HFFc6 (cell line): ENCODE measurements around the gene MOB1A. TPM values are rescaled to one million over a fixed set of nuclear protein-coding genes. Genes with fewer than 3 reads are reported as not detected.

Source experiments
- DNase-seq: peaks from one replicate; pipeline ENCODE4 v3.0.0-alpha.2; 2018
- H3K27ac Mint-ChIP-seq: 2 replicates; pipeline ENCODE4 v1.8.0; 2020; ENCODE audit warnings: mild to moderate bottlenecking, mixed read lengths
- H3K27me3 Mint-ChIP-seq: 2 replicates; pipeline ENCODE4 v1.8.0; 2021; ENCODE audit warnings: mild to moderate bottlenecking, moderate library complexity, mixed read lengths; ENCODE audit not compliant: insufficient read depth
- H3K36me3 Mint-ChIP-seq: 2 replicates; pipeline ENCODE4 v1.8.0; 2021; ENCODE audit warnings: low read depth, mixed read lengths
- H3K4me1 Mint-ChIP-seq: 2 replicates; pipeline ENCODE4 v1.8.0; 2020; ENCODE audit warnings: low read depth, mixed read lengths
- H3K4me3 Mint-ChIP-seq: 2 replicates; pipeline ENCODE4 v1.8.0; 2020; ENCODE audit warnings: mild to moderate bottlenecking, moderate library complexity, mixed read lengths
- H3K9me3 Mint-ChIP-seq: 2 replicates; pipeline ENCODE4 v1.8.0; 2020; ENCODE audit warnings: mild to moderate bottlenecking, mixed read lengths
- CTCF ChIP-seq: fragments of 200-600 bp; sonication (generic); IDR thresholded peaks from 2 replicates; pipeline ENCODE4 v1.5.0; 2021; ENCODE audit warnings: antibody characterized with exemption, mild to moderate bottlenecking
- total RNA-seq, 6 experiments: library from RNA; stranded (reverse); fragmentation: NEBNext Ultra II Directional; extraction: Animal tissue kit (Norgen Biotek cat#: 25700); gene quantifications; 2 replicates in 1 of 6; 3 replicates in 5 of 6; pipeline ENCODE4 v1.2.3, GENCODE V29; 2021

MOB1A gene
- total RNA-seq, 6 experiments from 2014 or later: 95.4 to 121 (median 112) TPM

GRCh38 chr2:74198461-74199274 lies 20.0 kb upstream of the MOB1A start, which contains the start of gene MTHFD2:
Gene MTHFD2, plus strand, starts transcription at chr2:74198615. Its CDS starts 27 bp downstream, at chr2:74198642.
- Mint-ChIP-seq H3K27me3 (peaks cover 9% of the 10 kb centered on the region), H3K9me3 (no peaks in the 10 kb centered on the region), H3K4me3 (peak within 1 kb of the TSS; percentile 95), H3K36me3 (peaks cover 16% of the 10 kb centered on the region; the same call in 1 of the 2 replicates), H3K4me1 (peaks cover 41% of the 10 kb centered on the region), H3K27ac (peak within 1 kb of the TSS; percentile 100)
- DNase-seq: peak; percentile 96
- peak; percentile 88 for TF ChIP-seq CTCF

- peaks cover 16% of the 10 kb centered on the region; the same call in 1 of the 2 replicates for H3K36me3 Mint-ChIP-seq
- DNase-seq: no peak
These were observed 19.4 kb upstream of the MOB1A start for GRCh38 chr2:74198023-74198460.

GRCh38 chr2:74197049-74197448 lies 18.4 kb upstream of the MOB1A start:
- Mint-ChIP-seq H3K27ac (no peak overlapping the region), H3K27me3 (peaks cover 12% of the 10 kb centered on the region)

More at GRCh38 chr2:74198023-74198460, 19.4 kb upstream of the MOB1A start:
- Mint-ChIP-seq H3K9me3 (no peaks in the 10 kb centered on the region), H3K4me1 (peaks cover 41% of the 10 kb centered on the region), H3K4me3 (peak overlapping the region; percentile 95), H3K27me3 (peaks cover 9% of the 10 kb centered on the region), H3K27ac (peak overlapping the region; percentile 100)
- TF ChIP-seq CTCF: no peak

GRCh38 chr2:74194799-74195198 lies 16.1 kb upstream of the MOB1A start:
- Mint-ChIP-seq H3K27ac (no peak overlapping the region), H3K4me1 (peaks cover 22% of the 10 kb centered on the region), H3K9me3 (no peaks in the 10 kb centered on the region), H3K4me3 (no peak overlapping the region), H3K27me3 (peaks cover 21% of the 10 kb centered on the region), H3K36me3 (peaks cover 16% of the 10 kb centered on the region; the same call in 1 of the 2 replicates)
- DNase-seq: no peak
- no peak for TF ChIP-seq CTCF

More at GRCh38 chr2:74197049-74197448, 18.4 kb upstream of the MOB1A start:
- H3K4me1 Mint-ChIP-seq: peaks cover 40% of the 10 kb centered on the region
- H3K4me3 Mint-ChIP-seq: no peak overlapping the region
- peaks cover 16% of the 10 kb centered on the region; the same call in 1 of the 2 replicates for H3K36me3 Mint-ChIP-seq
- H3K9me3 Mint-ChIP-seq: no peaks in the 10 kb centered on the region
- no peak for DNase-seq
- TF ChIP-seq CTCF: no peak

GRCh38 chr2:74191596-74192380 lies 13.1 kb upstream of the MOB1A start:
- TF ChIP-seq CTCF: no peak
- Mint-ChIP-seq H3K4me1 (peaks cover 19% of the 10 kb centered on the region), H3K9me3 (no peaks in the 10 kb centered on the region), H3K27ac (no peak overlapping the region), H3K4me3 (no peak overlapping the region), H3K27me3 (peaks cover 13% of the 10 kb centered on the region; the same call in 1 of the 2 replicates), H3K36me3 (no peaks in the 10 kb centered on the region)
- no peak for DNase-seq
